Sigmoid colon (tissue), 7 donors: Measurements from ENCODE around the gene PIP5K1C. TPM values are rescaled to one million over a fixed set of nuclear protein-coding genes. Genes with fewer than 3 reads are reported as not detected.
"Not testable (repeated sequence)": the region's sequence is repeated elsewhere in the genome, so short reads cannot be mapped to it uniquely, and the experiment has no call there.

Experiments
- DNase-seq: peaks from one replicate; pipeline ENCODE4 v3.0.0-alpha.2; 2019
- H3K27ac ChIP-seq, 4 donors: fragments of 200-600 bp; sonication (generic); one replicate each; pipeline ENCODE4 v1.5.1; 2016 to 2019; ENCODE audit warnings: mild to moderate bottlenecking in 1 of 4
- H3K27me3 ChIP-seq, 3 donors: fragments of 200-600 bp; sonication (generic); one replicate each; pipeline ENCODE4 v1.5.1; 2019; ENCODE audit warnings: mild to moderate bottlenecking in 1 of 3
- H3K36me3 ChIP-seq, 4 donors: fragments of 200-600 bp; sonication (generic); one replicate each; pipeline ENCODE4 v1.5.1; 2016 to 2019
- H3K4me1 ChIP-seq, 4 donors: fragments of 200-600 bp; sonication (generic); one replicate each; pipeline ENCODE4 v1.5.1; 2017 to 2019
- H3K4me3 ChIP-seq, 4 donors: fragments of 200-600 bp; sonication (generic); one replicate each; pipeline ENCODE4 v1.5.1; 2017 to 2019; ENCODE audit warnings: mild to moderate bottlenecking in 2 of 4, moderate library complexity in 1 of 4
- H3K9me3 ChIP-seq, 4 donors: fragments of 200-600 bp in 3 of 4; sonication (generic) in 3 of 4; one replicate each; pipeline versions ENCODE4 v1.5.1 to v1.6.1; 2013 to 2019
- CTCF ChIP-seq, 4 experiments: fragments of 450-650 bp in 3 of 4; fragments of 200-600 bp in 1 of 4; IDR thresholded peaks; one replicate each; pipeline ENCODE4 v1.5.1; 2016 to 2019; ENCODE audit warnings: antibody characterized with exemption in 4 of 4, mild to moderate bottlenecking in 3 of 4, moderate library complexity in 2 of 4
- EP300 ChIP-seq, 4 donors: sonication (generic); formaldehyde crosslinking; IDR thresholded peaks; one replicate each; pipeline ENCODE4 v1.6.1; 2017; ENCODE audit warnings: antibody characterized with exemption in 4 of 4
- POLR2A ChIP-seq, 2 donors: fragments of 450-650 bp; IDR thresholded peaks; one replicate each; pipeline ENCODE4 v1.6.1; 2016; ENCODE audit warnings: antibody characterized with exemption in 2 of 2, mild to moderate bottlenecking in 2 of 2, moderate library complexity in 2 of 2
- POLR2AphosphoS5 ChIP-seq, 4 donors: sonication (generic); formaldehyde crosslinking; IDR thresholded peaks; one replicate each; pipeline ENCODE4 v1.6.1; 2017; ENCODE audit warnings: antibody characterized with exemption in 4 of 4
- WGBS, 2 donors: extraction: QIAGEN DNeasy Blood & Tissue Kit; methylation state at CpG; one replicate each; pipeline ENCODE4 v1.1.7; 2013; 5-methylcytosine and 5-hydroxymethylcytosine counted together
- intact Hi-C: fragments of 100-400 bp; cut with DNase I; formaldehyde crosslinking; loops from one replicate; pipeline ENCODE4 v1.15.1; 2023
- polyA plus RNA-seq, 3 donors: library from polyadenylated mRNA; stranded (reverse); fragments of 200-250 nt; gene quantifications; one replicate each; pipeline ENCODE4 v1.2.3, GENCODE V29; 2013
- total RNA-seq, 4 donors: library from RNA; depleted of rRNA; stranded (reverse); fragments of >200 nt; gene quantifications; one replicate each; pipeline ENCODE4 v1.1.0, GENCODE V29; 2016
- donor health status: healthy with polysubstance abuse.
- donor health status: Bipolar disorder and iron deficiency.
- donor health status: healthy.

Gene PIP5K1C
- total and polyA plus RNA-seq, 7 donors, result 7.8 to 68.7 (median 27.8) TPM

GRCh38 chr19:3669082-3669946 is 31.0 kb downstream of the PIP5K1C start:
- H3K4me1 ChIP-seq, result peaks cover 0 to 87% (median 78%) of the 10 kb centered on the region in 4 donors
- no peak for DNase-seq

DNA sequence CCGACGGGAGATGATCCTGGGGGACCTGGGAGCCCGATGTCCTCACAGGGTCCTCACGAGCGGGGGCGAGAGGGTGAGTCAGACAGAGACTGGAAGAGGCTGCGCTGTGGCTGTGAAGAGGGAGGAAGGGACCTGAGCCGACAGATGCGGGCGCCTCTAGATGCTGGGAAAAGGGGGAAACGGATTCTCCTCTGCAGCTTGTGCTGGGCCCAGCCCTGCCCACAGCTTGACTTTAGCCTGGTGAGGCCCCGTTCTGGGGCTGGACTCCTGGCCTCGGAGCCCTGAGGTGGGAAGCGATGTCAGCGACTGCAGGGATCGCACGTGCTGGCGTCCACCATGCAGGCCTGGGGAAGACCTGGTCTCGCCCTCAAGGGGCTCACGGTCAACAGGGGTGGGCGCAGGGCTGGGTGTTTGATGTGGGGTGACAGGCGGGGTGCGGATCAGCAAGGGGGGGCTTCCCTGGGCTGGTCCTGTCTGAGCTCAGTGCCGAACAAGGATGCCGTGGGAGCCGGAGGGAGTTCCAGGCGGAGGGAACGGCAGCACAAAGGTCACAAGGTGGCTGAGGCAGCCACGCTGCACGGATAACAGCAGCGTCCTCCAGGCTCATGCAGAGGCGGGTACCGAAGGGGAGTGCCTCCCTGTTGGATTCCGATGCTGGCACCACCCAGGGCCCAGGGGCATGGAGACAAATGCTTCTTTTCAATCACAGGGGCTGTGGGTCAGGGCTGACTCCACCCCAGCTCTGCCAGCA is 31.8 kb downstream of the PIP5K1C start:
- WGBS, 2 donors, result 71 to 76% methylated on average over 34 of the region's 34 CpGs
- intact Hi-C loops, result loop anchor here (1.0 to 5.0 kb wide), 2 partner anchors 32 to 94 kb away; partner anchors contain the start of genes APBA3, MRPL54 and PIP5K1C
- Histone ChIP-seq H3K27ac (peak overlapping the region; percentile 99 to 100 (median 100)), H3K4me1 (peaks cover 0 to 82% (median 77%) of the 10 kb centered on the region in 4 donors), H3K9me3 (no peaks in the 10 kb centered on the region), H3K36me3 (peaks cover 11 to 33% (median 19%) of the 10 kb centered on the region in 4 donors), H3K4me3 (peak overlapping the region in 2 of 4 donors; percentile 47 to 48), H3K27me3 (no peaks in the 10 kb centered on the region)
- TF ChIP-seq EP300 (IDR thresholded peaks at IDR 0.05) (no peak), POLR2AphosphoS5 (IDR thresholded peaks at IDR 0.05) (peak in 1 of 4 donors; percentile 9)
- no peak for DNase-seq

More at GRCh38 chr19:3669082-3669946, 31.0 kb downstream of the PIP5K1C start:
- TF ChIP-seq POLR2AphosphoS5 (IDR thresholded peaks at IDR 0.05) (peak in 2 of 4 donors; percentile 29 to 44), CTCF (IDR thresholded peaks at IDR 0.05) (no peak), EP300 (IDR thresholded peaks at IDR 0.05) (peak in 1 of 4 donors; percentile 6), POLR2A (IDR thresholded peaks at IDR 0.05) (no peak)
- intact Hi-C loops, result loop anchor here (5.0 kb wide), 1 partner anchor 93 kb away; the partner anchor contains the start of genes APBA3 and MRPL54
- peak overlapping the region; percentile 99 to 100 (median 100) for H3K27ac ChIP-seq
- H3K4me3 ChIP-seq, result peak overlapping the region in 3 of 4 donors; percentile 47 to 51 (median 48)
- H3K36me3 ChIP-seq, result peaks cover 3 to 30% (median 11%) of the 10 kb centered on the region in 4 donors
- no peaks in the 10 kb centered on the region for H3K27me3 ChIP-seq
- 56 to 72% methylated on average over 39 of the region's 39 CpGs for WGBS, 2 donors
- H3K9me3 ChIP-seq, result no peaks in the 10 kb centered on the region

- Histone ChIP-seq H3K27me3 (no peaks in the 10 kb centered on the region), H3K4me1 (peaks cover 0 to 74% (median 70%) of the 10 kb centered on the region in 4 donors)
- WGBS, 2 donors, result 91 to 93% methylated on average over 17 of the region's 17 CpGs
Observed at GRCh38 chr19:3667766-3668165, 32.5 kb downstream of the PIP5K1C start.

GRCh38 chr19:3667037-3667638 is 33.1 kb downstream of the PIP5K1C start:
- H3K4me1 ChIP-seq, result peaks cover 0 to 68% (median 64%) of the 10 kb centered on the region in 4 donors
- peaks cover 17 to 46% (median 31%) of the 10 kb centered on the region in 4 donors for H3K36me3 ChIP-seq
- H3K4me3 ChIP-seq, result no peak overlapping the region
- TF ChIP-seq POLR2AphosphoS5 (IDR thresholded peaks at IDR 0.05) (no peak), CTCF (IDR thresholded peaks at IDR 0.05) (no peak), POLR2A (IDR thresholded peaks at IDR 0.05) (no peak), EP300 (IDR thresholded peaks at IDR 0.05) (no peak)
- H3K9me3 ChIP-seq, result no peaks in the 10 kb centered on the region
- 92% methylated on average over 18 of the region's 18 CpGs for WGBS, 2 donors
- no peaks in the 10 kb centered on the region for H3K27me3 ChIP-seq
- no peak for DNase-seq
- intact Hi-C loops, result loop anchor here (5.0 kb wide), 1 partner anchor 95 kb away; the partner anchor contains the start of genes APBA3 and MRPL54
- peak overlapping the region; percentile 99 to 100 (median 100) for H3K27ac ChIP-seq

More at GRCh38 chr19:3667766-3668165, 32.5 kb downstream of the PIP5K1C start:
- DNase-seq, result no peak
- H3K9me3 ChIP-seq, result no peaks in the 10 kb centered on the region
- H3K27ac ChIP-seq, result peak overlapping the region; percentile 99 to 100 (median 100)
- H3K4me3 ChIP-seq, result no peak overlapping the region
- intact Hi-C loops, result loop anchor here (1.0 to 5.0 kb wide), 2 partner anchors 33 to 95 kb away; partner anchors contain the start of genes APBA3, MRPL54 and PIP5K1C
- TF ChIP-seq EP300 (IDR thresholded peaks at IDR 0.05) (no peak), CTCF (IDR thresholded peaks at IDR 0.05) (no peak), POLR2A (IDR thresholded peaks at IDR 0.05) (no peak), POLR2AphosphoS5 (IDR thresholded peaks at IDR 0.05) (peak in 2 of 4 donors; percentile 29 to 36)
- H3K36me3 ChIP-seq, result peaks cover 17 to 40% (median 26%) of the 10 kb centered on the region in 4 donors

GRCh38 chr19:3666545-3666856 is 33.8 kb downstream of the PIP5K1C start:
- H3K27ac ChIP-seq, result peak overlapping the region in 3 of 4 donors; percentile 99 to 100 (median 100)

More at GRCh38 chr19:3666545-3666856, 33.8 kb downstream of the PIP5K1C start:
- 92 to 94% methylated on average over 14 of the region's 14 CpGs for WGBS, 2 donors
- not testable (repeated sequence) for H3K4me3 ChIP-seq, DNase-seq, H3K27me3 ChIP-seq, H3K9me3 ChIP-seq
- peaks cover 17 to 53% (median 36%) of the 10 kb centered on the region in 4 donors for H3K36me3 ChIP-seq
- intact Hi-C loops, result loop anchor here (5.0 kb wide), 1 partner anchor 96 kb away; the partner anchor contains the start of genes APBA3 and MRPL54
- peaks cover 0 to 62% (median 58%) of the 10 kb centered on the region in 4 donors for H3K4me1 ChIP-seq
